GM18951 (cell line): ENCODE data around the gene SLC2A11.
A peak's percentile ranks its signal among the peaks of the same experiment; 100 is the strongest.

Experiments used
- POLR2A ChIP-seq: IDR thresholded peaks from 4 replicates; pipeline ENCODE4 v1.6.1; 2011; ENCODE audit warnings: mild to moderate bottlenecking; ENCODE audit not compliant: insufficient read length, insufficient read depth; ENCODE audit errors: extremely low read depth
- in situ Hi-C: fragments of 300-500 bp; cut with MboI; formaldehyde crosslinking; loops from one replicate; pipeline ENCODE4 v1.12.0; 2022; ENCODE audit warnings: low sequenced_read_pairs, mixed read lengths, inconsistent platforms; ENCODE audit not compliant: unreplicated experiment

SLC2A11 gene

DNA sequence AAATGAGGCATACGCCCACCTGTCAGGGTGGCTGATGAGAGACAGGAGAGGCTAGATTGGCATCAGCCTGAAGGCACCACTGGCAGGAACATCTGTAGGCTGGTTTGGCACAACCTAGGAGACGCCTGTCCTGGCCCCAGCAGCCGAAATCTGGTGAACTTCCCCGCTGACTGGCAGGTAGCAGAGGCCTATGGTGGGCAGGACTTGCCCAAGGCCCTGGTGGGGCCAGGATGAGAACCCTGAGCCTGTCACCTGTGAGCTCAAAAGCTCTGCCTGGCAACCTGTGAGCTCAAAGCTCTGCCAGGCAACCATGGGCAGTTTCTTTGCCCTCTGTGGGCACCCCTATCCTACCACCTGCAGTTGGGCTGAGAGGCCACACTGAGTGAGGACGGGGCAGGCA is 21.4 kb upstream of the SLC2A11 start:
- no peak for TF ChIP-seq POLR2A
- in situ Hi-C loops: loop anchor here (10.0 kb wide), 1 partner anchor 61 kb away; the partner anchor contains the start of gene MMP11

DNA sequence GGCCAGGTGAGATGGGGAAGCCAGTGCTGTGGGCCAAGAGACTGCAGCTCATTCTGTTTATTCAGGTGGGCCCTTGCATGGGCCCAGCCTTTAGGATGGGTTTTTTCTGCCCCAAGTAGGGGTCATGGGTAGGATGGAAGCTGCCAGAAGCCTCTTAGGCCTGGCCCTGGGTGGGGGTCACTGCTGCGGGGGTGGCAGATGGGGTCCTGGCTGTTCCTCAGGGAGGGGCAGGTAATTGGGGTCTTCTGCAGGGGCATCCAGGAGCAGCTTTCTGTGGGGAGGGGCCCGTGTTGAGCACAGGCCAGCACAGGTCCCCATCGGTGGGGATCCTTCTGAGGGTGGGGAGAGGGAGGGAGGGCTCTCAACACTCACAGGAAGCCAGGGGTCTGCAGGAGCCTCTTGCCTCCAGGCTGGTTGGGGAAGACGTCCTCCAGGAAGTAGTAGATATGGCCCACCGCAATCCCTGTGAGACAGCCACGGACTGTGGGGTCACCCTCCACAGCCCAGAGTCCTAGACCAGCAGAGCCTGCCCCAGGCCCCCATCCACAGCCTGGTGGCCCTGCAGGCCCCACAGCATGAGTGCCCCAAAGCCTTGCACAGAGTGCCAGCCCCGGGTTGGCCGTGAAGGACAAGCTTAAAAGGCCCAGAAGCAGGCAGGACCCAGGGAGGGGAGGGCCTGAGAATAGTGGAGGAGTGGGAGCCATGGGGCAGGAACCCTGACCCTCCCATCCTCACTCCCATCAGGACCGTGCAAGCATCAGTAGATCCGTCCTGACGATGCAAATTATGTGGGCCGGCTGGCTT is 20.8 kb upstream of the SLC2A11 start:
- no peak for TF ChIP-seq POLR2A

DNA sequence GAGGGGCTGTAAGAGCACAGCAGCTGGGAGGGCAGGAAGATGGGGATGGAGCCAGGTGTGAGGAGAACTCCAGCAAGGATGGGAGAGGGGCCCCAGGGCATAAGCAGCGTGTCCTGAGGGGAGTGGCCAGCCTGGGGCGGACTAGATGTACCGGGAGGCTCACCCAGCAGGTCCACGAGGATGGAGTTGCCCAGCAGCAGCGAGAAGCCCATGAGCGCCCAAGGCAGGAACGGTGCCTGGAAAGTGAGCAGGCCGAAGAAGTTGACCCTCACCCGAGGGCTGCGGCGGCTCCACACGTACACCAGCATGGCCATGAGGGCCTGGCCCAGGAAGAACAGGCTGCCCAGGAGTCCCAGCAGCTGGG is 20.2 kb upstream of the SLC2A11 start:
- no peak for TF ChIP-seq POLR2A
- in situ Hi-C loops: loop anchor here (10.0 kb wide), 1 partner anchor 63 kb away; the partner anchor contains the start of gene MMP11

More for the DNA sequence above, 20.8 kb upstream of the SLC2A11 start:
- in situ Hi-C loops: loop anchor here (10.0 kb wide), 1 partner anchor 62 kb away; the partner anchor contains the start of gene MMP11

DNA sequence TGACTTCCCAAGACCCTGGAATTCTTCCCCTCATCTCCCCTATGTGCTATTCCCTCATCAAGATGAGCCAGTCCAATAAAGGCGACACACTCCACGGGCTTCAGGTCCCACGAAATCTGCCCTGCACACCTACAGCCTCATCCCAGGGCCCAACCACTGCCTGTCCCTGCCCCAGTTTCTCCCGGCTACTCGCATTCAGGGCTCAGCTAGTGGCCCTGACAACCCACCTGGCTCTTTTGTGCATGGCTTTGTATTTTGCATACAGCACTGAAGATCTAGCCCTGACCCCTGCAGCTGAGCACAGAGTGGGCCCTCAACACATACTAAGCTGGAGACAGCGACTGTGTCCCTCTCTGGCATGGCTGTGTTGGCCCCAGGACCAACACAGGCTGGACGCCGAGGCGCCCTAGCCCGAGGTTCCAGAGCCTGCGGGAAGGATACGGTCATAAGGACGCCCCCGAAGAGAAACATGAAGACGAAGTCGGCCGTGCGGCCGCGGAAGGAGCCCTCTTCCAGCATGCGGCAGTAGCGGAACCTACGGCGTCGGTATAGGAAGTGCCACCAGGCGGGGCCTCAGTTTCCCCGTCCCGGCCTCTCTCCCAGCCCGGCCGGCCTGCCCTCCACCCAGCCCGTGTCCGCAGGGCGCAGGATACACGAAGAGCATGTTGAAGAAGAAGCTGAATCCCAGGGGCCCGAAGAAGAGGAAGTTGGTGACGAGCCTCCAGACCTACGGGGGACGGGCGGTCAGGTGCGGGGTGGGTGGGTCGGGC is 19.6 kb upstream of the SLC2A11 start:
- in situ Hi-C loops: loop anchor here (10.0 kb wide), 1 partner anchor 63 kb away; the partner anchor contains the start of gene MMP11
- TF ChIP-seq POLR2A: no peak

DNA sequence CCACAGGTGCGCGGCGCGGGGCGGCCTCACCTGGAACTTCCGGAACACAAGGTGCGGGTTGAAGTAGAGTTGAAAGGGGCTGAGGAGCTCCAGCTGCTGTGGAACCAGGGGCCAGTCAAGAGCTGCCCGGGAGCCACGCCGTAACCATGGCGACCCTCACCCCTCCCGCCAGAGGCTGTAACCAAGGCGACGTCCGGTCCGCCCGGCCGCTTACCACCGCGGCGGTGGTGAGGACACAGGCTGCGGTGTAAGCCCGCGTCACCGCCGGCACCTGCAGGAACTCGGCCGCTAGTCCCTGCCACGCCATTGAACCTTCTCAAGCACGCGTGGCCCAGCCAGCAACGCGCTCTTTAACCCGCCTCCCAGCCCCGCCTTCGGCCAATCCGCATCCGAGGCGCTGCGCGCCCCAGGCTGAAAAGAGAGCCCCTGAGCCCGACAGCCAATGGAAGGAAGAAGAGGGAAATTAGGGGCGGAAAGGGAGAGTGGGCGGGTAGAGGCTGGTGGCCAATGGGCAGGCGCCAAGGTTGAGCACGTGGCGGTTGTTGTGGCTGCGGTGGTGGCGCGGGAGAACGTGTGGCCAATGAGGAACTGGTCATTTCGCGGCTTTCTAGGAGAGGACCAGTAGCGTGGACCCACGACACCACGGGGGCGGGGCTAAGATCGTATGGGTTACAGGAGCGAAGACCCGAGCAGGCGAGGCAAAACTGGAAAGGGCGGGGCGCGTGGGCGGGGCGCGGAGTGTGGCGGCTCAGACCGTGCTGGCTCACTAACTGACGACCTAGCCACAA is 18.8 kb upstream of the SLC2A11 start, which contains the start of gene DERL3:
Gene DERL3, minus strand, starts transcription at position 326 of the 788 bp plus-strand sequence. Its CDS starts 19 bp downstream, at position 307.
- in situ Hi-C loops: loop anchor here (10.0 kb wide), 1 partner anchor 64 kb away; the partner anchor contains the start of gene MMP11
- peak; percentile 20 for TF ChIP-seq POLR2A

DNA sequence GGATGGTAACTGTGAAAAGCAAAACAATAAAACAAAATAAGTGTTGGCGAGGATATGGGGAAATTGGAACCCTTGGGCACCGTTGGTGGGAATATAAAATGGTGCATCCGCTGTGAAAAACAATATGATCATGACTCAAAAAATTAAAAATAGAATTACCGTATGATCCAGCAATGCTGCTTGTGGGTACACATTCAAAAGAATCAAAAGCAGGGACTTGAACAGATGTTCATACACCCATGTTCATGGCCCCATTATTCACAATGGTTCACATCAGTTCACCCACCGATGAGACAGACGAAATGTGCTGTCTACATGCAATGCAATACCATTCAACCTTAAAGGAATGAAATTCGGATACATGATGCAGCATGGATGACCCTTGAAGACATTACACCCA is 17.6 kb upstream of the SLC2A11 start:
- in situ Hi-C loops: loop anchor here (10.0 kb wide), 1 partner anchor 295 kb away; no protein-coding TSS in a partner anchor
- TF ChIP-seq POLR2A: no peak

DNA sequence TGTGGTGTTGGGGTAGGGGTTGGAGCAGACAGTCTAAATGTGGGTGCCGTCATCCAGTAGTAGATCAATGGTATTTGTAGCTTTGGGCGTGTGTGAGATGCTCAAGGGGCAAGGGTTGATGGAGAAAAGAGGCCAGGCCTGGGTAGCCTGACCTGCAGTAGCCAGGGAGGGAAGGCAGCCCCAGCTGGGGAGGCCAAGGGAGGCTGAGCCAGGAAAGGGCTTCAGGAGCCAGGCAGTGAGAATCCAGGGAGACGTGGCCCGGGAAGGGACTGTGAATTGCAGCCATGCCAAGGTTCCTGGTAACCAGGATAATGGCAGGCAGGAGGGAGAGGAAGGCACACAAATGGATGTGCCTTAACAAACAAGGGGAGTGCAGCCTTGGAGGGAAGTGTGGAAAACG is 16.4 kb upstream of the SLC2A11 start:
- TF ChIP-seq POLR2A: no peak
- in situ Hi-C loops: loop anchor here (10.0 kb wide), 1 partner anchor 296 kb away; no protein-coding TSS in a partner anchor

DNA sequence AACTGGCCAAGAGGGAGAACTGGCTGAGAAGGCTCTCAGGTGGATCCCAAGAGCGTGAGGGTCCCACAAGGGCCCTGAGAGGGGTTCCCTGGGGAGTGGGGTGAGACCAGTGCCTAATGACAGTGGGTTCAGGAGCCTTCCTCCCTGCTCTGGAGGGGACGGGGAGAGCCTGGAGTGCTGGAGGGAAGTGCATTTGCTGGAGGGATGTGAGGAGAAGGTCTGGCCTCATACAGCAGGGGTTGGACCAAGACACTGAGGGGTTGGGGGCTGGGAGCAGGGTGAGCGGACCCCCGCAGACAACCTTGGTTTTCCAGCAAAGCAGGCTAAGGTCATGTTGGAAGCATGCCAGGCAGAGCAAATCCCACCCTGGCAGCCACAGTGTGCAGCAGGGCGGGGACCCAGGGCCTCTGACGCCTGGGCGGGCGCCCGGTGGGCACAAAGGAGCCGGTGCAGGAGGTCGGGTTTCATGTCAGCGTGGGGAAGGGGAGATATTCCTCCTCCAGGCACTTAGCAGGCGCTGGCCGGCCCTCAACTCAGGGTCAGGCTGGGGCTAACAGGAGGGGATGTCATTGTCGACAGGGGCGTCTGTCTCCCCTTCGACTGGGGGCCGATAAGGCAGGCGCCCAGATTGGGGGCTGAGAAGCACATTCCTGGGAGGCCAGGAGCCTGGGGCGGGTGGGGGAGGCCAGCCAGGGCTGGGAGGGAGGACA is 15.8 kb upstream of the SLC2A11 start:
- in situ Hi-C loops: loop anchor here (10.0 kb wide), 1 partner anchor 297 kb away; no protein-coding TSS in a partner anchor

DNA sequence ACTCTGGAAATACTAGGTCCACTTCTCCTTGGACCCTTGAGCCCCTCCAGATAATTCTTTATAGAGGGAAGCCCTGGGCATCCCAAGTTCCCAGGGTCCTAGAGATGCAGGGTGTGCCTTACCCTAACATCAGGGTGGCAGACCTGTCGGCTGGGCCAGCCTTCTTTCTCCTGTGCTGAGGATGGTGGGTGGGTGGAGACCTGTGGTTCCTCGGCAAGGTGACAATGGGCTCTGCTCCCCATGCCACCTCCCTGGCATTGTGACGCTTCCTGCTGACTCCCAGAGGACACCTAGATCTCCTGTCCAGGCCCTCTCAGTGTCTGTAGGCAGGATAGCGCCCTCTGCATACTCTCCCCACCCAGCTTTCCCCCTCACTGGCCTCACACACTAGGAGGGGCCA is 15.1 kb upstream of the SLC2A11 start:
- in situ Hi-C loops: loop anchor here (10.0 kb wide), 1 partner anchor 298 kb away; no protein-coding TSS in a partner anchor
- TF ChIP-seq POLR2A: no peak

More for the DNA sequence above, 15.8 kb upstream of the SLC2A11 start:
- no peak for TF ChIP-seq POLR2A

DNA sequence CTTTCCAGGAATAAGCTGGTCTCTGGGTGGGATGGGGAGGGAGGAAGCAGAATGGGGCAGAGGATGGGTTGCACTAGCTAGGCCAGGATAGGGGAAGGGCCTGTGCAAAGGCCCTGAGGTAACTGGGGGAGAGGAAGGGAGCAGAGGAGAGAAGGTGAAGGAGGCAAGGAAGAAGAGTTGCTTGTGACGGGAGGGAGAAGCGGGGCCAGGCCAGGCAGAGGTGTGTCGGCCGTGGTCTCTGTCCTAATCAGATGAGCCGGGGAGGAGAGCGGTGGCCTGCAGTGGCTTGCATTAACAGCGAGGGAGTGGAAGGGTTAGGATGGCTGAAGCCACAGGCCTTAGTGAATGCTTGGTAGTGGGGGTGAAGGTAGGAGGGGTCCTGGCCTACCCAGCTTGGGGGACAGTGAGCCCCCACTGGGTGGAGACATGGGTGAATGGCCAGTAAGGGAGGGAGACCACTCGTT is 12.9 kb upstream of the SLC2A11 start:
- in situ Hi-C loops: loop anchor here (10.0 kb wide), 1 partner anchor 300 kb away; no protein-coding TSS in a partner anchor
- TF ChIP-seq POLR2A: no peak

DNA sequence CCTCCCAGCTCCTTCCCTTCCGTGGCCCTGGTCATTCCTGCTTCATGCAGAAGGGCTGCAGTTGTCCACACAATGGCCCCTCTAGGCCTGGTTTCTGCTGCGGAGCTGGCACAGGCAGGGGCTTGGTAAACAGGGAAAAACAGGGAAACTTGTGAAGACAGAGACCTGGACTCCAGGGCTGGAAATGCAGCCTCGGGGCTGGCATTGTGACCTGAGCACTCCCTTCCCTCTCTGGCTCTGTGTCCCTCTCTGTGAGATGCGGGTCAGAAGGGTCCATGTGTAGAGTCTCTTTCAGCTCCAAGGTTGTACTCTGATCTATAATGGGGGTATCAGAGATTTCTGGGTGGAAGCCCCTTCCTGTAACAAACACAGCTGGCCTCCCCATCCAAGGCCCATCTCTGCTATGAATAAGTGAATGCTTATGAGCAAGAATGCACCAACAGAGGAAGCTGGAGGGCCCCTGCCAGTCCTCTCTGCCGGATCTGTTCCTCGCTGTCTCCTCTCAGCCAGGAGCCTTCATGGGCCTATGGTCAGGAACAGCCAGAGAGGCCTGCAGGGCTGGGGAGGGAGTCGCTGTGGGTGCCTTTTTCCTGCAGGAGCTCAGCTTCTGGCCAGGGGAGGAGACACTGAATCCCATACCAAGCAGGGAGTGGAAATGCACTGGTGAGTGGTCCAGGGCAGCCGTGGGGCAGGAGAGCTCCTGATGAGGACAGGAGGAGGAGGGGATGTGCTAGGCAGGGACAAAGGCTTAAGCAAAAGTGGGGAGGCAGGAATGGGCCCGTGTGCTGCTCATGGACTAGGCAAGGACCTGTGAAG is 12.2 kb upstream of the SLC2A11 start:
- in situ Hi-C loops: loop anchor here (10.0 kb wide), 1 partner anchor 301 kb away; no protein-coding TSS in a partner anchor
- no peak for TF ChIP-seq POLR2A
